ENCODE data around the gene SDF4. TPM values are rescaled to one million over a fixed set of nuclear protein-coding genes. Genes with fewer than 3 reads are reported as not detected.

The SDF4 gene
- total RNA-seq, 2 donors from 2014 or later: 202 to 325 TPM

DNA sequence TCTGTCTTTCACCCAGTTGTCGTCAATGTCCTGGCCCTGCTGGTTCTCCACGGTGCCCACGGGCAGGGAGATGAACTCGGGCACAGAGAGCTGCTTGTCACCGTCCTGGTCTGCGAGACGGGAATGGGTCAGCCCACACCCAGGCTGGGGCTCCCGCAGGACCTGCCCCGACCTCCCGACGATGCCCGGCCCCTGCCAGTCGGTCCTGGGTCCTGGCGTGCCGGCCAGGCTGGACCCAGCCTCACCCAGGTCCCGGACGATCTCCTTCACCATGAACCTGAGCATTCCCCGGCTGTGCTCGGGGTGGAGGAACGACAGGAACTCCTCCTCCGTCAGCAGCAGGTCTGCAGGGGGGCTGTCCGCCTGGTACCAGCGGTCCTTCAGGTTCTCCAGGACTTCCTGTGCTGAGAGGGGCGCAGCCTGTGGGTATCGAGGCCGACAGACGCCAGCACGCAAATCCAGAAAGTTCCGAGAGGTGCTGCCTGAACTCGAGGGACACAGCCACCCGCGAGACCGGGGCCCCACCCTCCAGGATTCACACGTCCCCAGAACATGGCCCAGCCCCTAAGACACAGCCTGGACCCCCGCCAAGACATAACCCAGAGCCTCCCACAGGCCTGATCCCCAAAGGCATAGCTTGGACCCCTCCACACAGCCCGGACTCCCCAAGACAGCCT is 13.1 kb downstream of the SDF4 start:
- no peaks in the 10 kb centered on the region for H3K27me3 ChIP-seq
- H3K36me3 ChIP-seq: peaks cover 31% of the 10 kb centered on the region
- TF ChIP-seq, protein P1, sequence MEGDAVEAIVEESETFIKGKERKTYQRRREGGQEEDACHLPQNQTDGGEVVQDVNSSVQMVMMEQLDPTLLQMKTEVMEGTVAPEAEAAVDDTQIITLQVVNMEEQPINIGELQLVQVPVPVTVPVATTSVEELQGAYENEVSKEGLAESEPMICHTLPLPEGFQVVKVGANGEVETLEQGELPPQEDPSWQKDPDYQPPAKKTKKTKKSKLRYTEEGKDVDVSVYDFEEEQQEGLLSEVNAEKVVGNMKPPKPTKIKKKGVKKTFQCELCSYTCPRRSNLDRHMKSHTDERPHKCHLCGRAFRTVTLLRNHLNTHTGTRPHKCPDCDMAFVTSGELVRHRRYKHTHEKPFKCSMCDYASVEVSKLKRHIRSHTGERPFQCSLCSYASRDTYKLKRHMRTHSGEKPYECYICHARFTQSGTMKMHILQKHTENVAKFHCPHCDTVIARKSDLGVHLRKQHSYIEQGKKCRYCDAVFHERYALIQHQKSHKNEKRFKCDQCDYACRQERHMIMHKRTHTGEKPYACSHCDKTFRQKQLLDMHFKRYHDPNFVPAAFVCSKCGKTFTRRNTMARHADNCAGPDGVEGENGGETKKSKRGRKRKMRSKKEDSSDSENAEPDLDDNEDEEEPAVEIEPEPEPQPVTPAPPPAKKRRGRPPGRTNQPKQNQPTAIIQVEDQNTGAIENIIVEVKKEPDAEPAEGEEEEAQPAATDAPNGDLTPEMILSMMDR (IDR thresholded peaks at IDR 0.05): no peak
- peaks cover 6% of the 10 kb centered on the region for H3K4me1 ChIP-seq
- intact Hi-C loops (cut with DNase I): no loop called here
- H3K27ac ChIP-seq: no peak overlapping the region
- no peak for DNase-seq
- no peaks in the 10 kb centered on the region for H3K9me3 ChIP-seq
- H3K9ac ChIP-seq (ENCODE audit: low read depth in 2 of 2, low read length in 2 of 2): no peak overlapping the region
- H3K4me3 ChIP-seq: no peak overlapping the region

DNA sequence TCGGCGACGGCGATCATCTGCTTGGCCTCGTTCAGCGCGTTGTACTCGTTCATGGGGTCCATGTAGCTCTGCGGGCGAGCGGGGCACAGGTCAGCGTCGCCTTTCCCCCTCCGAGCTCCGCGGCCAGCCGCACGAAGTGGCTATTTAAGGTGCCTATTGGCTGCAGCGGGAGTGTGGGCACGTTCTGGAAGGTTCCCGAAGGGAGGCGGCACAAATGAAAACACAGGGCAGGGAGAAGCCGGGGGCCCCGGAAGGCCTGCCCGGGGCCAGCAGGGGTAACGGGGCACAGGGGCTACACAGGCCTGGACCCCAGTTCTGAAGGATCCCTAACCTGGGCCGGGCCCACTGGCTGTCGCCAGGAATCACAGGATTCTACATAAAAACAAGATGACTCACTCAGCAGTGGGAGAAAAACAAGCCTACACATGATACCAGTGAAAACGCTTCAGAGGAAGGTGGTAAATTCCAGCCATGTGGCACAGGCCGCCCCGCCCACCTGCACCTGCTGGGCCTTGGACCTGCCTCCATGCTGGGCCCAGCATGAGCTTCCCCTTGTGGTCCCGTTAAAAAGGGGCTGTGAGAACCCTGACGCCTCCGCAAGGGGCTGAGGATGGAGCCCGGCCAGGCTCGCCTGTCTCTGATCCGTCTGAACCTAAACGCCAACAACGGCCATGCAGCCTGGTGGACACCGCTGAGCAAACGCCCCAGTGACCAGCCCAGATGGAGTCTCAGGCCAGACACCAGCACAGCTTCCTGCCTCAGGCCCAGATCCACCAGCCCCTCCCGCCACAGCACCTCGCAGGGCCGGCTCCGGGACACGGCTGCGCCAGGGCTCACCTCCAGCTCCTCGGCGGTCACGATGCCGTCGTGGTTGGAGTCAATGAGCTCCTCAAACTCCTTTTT is 13.9 kb downstream of the SDF4 start:
- intact Hi-C loops (cut with DNase I): no loop called here
- H3K4me1 ChIP-seq: peaks cover 6% of the 10 kb centered on the region
- no peak overlapping the region for H3K4me3 ChIP-seq
- DNase-seq: no peak
- H3K27ac ChIP-seq: no peak overlapping the region
- no peaks in the 10 kb centered on the region for H3K27me3 ChIP-seq
- peaks cover 31% of the 10 kb centered on the region for H3K36me3 ChIP-seq
- TF ChIP-seq, protein P1 (IDR thresholded peaks at IDR 0.05): no peak
- no peaks in the 10 kb centered on the region for H3K9me3 ChIP-seq
- H3K9ac ChIP-seq (ENCODE audit: low read depth in 2 of 2, low read length in 2 of 2): no peak overlapping the region

DNA sequence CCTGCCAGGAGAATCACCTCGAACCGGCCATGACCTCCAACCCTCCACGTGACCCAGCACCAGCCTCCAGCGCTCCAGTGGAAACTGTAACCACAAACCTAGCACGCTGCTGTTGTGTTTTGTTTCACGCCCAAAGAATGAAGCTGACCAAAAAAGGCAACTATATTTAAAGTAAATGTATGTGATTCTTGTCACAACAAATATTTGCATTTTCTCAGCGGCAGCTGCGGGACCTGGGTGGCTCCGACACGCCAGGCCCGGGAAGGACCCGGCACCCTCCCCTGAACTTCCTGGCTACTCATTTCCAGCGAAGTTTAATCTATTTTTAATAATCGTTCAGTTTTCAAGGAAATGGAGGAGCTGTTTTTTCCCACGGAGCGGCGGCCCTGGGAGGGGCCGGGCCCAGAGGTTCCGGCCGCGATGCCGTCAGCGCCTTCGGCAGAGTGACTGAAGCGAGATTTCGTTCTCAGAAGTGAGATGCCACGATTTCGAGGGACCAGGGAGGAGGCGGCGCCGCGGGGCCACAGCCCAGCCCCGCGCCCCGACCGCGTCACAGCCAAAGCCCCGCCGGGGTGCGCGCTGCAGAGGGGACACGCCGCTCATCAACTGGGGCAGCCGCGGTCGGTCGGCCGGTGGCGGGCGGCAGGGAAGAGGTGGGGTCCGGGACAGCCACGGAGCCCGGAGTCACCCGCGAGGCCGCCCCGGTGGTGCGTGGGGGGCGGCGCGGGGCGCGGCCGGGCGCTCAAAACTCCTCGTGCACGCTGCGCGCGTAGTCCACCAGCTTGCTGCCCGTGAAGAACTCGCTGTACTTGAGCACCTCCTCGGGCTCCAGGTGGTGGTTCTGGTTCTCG is 14.8 kb downstream of the SDF4 start:
- H3K4me1 ChIP-seq: peaks cover under 1% of the 10 kb centered on the region
- no peak for DNase-seq
- no peak overlapping the region for H3K4me3 ChIP-seq
- no peak overlapping the region for H3K27ac ChIP-seq
- TF ChIP-seq, protein P1 (IDR thresholded peaks at IDR 0.05): no peak
- no peaks in the 10 kb centered on the region for H3K27me3 ChIP-seq
- no peaks in the 10 kb centered on the region for H3K9me3 ChIP-seq
- H3K9ac ChIP-seq (ENCODE audit: low read depth in 2 of 2, low read length in 2 of 2): no peak overlapping the region
- H3K36me3 ChIP-seq: peaks cover 31% of the 10 kb centered on the region
- intact Hi-C loops (cut with DNase I): no loop called here

DNA sequence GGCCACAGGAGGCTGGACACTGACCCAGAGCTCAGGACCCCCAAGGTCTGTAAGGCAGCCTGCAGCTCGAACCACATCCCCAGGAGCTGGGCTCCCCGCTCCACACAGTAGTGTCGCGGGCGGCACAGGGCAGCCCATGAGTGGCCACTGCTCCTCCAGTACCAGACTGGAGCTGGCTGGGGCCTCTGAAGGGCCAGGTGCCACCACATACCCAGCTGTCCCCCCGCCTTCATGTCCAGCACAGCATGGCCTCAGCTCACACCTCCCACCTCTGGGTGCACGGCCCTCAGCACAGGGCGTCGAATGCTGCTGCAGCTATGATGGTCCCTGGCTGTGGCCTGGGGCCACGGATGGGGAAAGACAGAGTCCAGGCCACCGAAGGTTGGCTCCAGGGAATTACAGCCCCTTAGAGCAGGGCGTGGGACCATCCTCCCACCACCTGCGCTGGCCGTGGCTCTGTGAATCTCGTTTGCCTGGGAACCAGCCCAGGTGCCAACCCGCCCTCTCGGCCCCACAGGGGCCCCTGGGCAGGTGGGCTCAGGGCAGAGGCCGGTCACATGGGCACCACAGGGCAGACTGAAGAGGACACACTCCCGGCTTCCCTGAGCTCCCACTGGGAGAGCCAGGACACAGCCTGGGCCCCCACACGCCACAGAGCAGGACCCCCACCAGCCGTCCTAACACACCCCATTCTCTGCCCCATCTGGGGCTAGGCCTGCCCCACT is 15.8 kb downstream of the SDF4 start:
- Histone ChIP-seq H3K4me1 (no peaks in the 10 kb centered on the region), H3K27ac (no peak overlapping the region), H3K36me3 (peaks cover 22% of the 10 kb centered on the region), H3K27me3 (no peaks in the 10 kb centered on the region), H3K4me3 (no peak overlapping the region), H3K9ac (ENCODE audit: low read depth in 2 of 2, low read length in 2 of 2) (no peak overlapping the region), H3K9me3 (no peaks in the 10 kb centered on the region)
- TF ChIP-seq, protein P1 (IDR thresholded peaks at IDR 0.05): no peak
- intact Hi-C loops (cut with DNase I): no loop called here
- no peak for DNase-seq
